BJ (cell line): Measurements from ENCODE around the gene ADGRG3. TPM values are rescaled to one million over a fixed set of nuclear protein-coding genes. Genes with fewer than 3 reads are reported as not detected.

Source experiments
- CTCF ChIA-PET: fragments of 350-600 bp; formaldehyde crosslinking; extraction: SDS; loops from one replicate; lab custom pipeline; 2021; ENCODE audit warnings: antibody characterized with exemption, inconsistent platforms; lab: Yijun Ruan, JAX
- POLR2A ChIA-PET: fragments of 300-600 bp; sonication (Branson Sonifier 250); formaldehyde crosslinking; extraction: SDS; loops from one replicate; lab custom pipeline; 2021; ENCODE audit warnings: antibody characterized with exemption; lab: Charles Lee
- DNase-seq: peaks from one replicate; pipeline ENCODE4 v3.0.0-alpha.2; 2011; ENCODE audit warnings: low read depth
- H3K27me3 ChIP-seq: 2 replicates; pipeline ENCODE4 v1.6.0; 2011; ENCODE audit warnings: low read length; ENCODE audit not compliant: control insufficient read depth, insufficient read depth
- H3K36me3 ChIP-seq: 2 replicates; pipeline ENCODE4 v1.5.1; 2011; ENCODE audit warnings: low read length; ENCODE audit not compliant: control insufficient read depth, insufficient read depth
- H3K4me3 ChIP-seq: 2 replicates; pipeline ENCODE4 v1.5.1; 2011; ENCODE audit warnings: low read depth, mild to moderate bottlenecking, control low read depth, low read length
- polyA minus RNA-seq: library from RNA; depleted of rRNA, polyadenylated mRNA; stranded (reverse); fragments of >200 nt; gene quantifications from 2 replicates; pipeline ENCODE4 v1.2.3, GENCODE V29; 2011; rRNA and poly(A)+ RNA removed
- polyA plus RNA-seq: library from polyadenylated mRNA; depleted of rRNA; stranded (reverse); fragments of >200 nt; gene quantifications from 2 replicates; pipeline ENCODE4 v1.2.3, GENCODE V29; 2011; rRNA removed
- TF ChIP-seq, protein P1 (sequence below): IDR thresholded peaks from 2 replicates; pipeline ENCODE4 v1.5.1; 2011; ENCODE audit warnings: low read depth, mild to moderate bottlenecking, control low read depth, inconsistent platforms, low read length, moderate library complexity; ENCODE audit not compliant: insufficient read depth

Gene ADGRG3
- polyA plus RNA-seq, result not detected in 2 replicates
- polyA minus RNA-seq, result not detected in 2 replicates

DNA sequence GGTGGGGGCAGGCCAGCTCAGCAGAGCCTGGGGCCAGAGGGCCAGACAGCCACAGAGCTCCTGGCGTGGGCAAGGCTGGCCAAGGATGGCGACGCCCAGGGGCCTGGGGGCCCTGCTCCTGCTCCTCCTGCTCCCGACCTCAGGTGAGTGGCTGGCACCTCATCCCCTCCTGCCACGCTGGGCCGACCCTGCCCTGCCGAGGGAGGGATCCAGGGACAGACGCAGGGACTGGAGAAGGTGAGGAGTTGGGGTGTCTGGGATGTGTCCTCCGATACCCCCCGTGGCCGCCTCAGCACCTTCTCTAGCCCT is at the start of gene ADGRG3:
ADGRG3 (plus strand) TSS at position 44 of the 309 bp plus-strand sequence; CDS start at position 86, 42 bp downstream.
- no peak for DNase-seq
- Histone ChIP-seq H3K27me3 (peaks cover 7% of the 10 kb centered on the region; the same call in 1 of the 2 replicates), H3K36me3 (no peaks in the 10 kb centered on the region), H3K4me3 (no peak within 1 kb of the TSS)
- ChIA-PET POLR2A (no interaction called here), CTCF (interaction anchor here (0.7 to 1.0 kb wide), 2 partner anchors 19 to 102 kb away, joined by 3 read pairs; no protein-coding TSS in a partner anchor)
- TF ChIP-seq, protein P1, sequence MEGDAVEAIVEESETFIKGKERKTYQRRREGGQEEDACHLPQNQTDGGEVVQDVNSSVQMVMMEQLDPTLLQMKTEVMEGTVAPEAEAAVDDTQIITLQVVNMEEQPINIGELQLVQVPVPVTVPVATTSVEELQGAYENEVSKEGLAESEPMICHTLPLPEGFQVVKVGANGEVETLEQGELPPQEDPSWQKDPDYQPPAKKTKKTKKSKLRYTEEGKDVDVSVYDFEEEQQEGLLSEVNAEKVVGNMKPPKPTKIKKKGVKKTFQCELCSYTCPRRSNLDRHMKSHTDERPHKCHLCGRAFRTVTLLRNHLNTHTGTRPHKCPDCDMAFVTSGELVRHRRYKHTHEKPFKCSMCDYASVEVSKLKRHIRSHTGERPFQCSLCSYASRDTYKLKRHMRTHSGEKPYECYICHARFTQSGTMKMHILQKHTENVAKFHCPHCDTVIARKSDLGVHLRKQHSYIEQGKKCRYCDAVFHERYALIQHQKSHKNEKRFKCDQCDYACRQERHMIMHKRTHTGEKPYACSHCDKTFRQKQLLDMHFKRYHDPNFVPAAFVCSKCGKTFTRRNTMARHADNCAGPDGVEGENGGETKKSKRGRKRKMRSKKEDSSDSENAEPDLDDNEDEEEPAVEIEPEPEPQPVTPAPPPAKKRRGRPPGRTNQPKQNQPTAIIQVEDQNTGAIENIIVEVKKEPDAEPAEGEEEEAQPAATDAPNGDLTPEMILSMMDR, result no peak

- CTCF ChIA-PET, result no interaction called here
- TF ChIP-seq, protein P1, result no peak
- no peak overlapping the region for H3K4me3 ChIP-seq
- no peak for DNase-seq
- no peaks in the 10 kb centered on the region for H3K36me3 ChIP-seq
- no peaks in the 10 kb centered on the region for H3K27me3 ChIP-seq
- POLR2A ChIA-PET, result no interaction called here
Measured at GRCh38 chr16:57619133-57619605, 48.9 kb upstream of the ADGRG3 start.

GRCh38 chr16:57619606-57620334 is 48.3 kb upstream of the ADGRG3 start:
- ChIA-PET POLR2A (no interaction called here), CTCF (no interaction called here)

GRCh38 chr16:57620335-57621231 is 47.5 kb upstream of the ADGRG3 start:
- Histone ChIP-seq H3K27me3 (no peaks in the 10 kb centered on the region), H3K4me3 (no peak overlapping the region), H3K36me3 (no peaks in the 10 kb centered on the region)
- DNase-seq, result no peak
- ChIA-PET CTCF (no interaction called here), POLR2A (no interaction called here)
- TF ChIP-seq, protein P1, result no peak

More at GRCh38 chr16:57619606-57620334, 48.3 kb upstream of the ADGRG3 start:
- Histone ChIP-seq H3K27me3 (no peaks in the 10 kb centered on the region), H3K4me3 (no peak overlapping the region), H3K36me3 (no peaks in the 10 kb centered on the region)
- TF ChIP-seq, protein P1, result no peak
- no peak for DNase-seq
